Right lobe of liver (tissue), 4 donors: ENCODE data around the gene PFKP.

Source experiments
- CTCF ChIP-seq, 4 donors: fragments of 200-600 bp in 3 of 4; fragments of 450-650 bp in 1 of 4; IDR thresholded peaks; one replicate each; pipeline versions ENCODE4 v1.5.1 to v1.8.0; 2016 to 2022; ENCODE audit warnings: antibody characterized with exemption in 4 of 4, mild to moderate bottlenecking in 2 of 4
- POLR2A ChIP-seq: fragments of 450-650 bp; IDR thresholded peaks from one replicate; pipeline ENCODE4 v1.6.1; 2017; ENCODE audit warnings: antibody characterized with exemption, mild to moderate bottlenecking
- donor health status: DM: no; HTN: no; CAD: no.
- donor health status: DM: no; HTN: no; CAD: no.
- donor health status: DM: no; HTN: yes; CAD: no.

DNA sequence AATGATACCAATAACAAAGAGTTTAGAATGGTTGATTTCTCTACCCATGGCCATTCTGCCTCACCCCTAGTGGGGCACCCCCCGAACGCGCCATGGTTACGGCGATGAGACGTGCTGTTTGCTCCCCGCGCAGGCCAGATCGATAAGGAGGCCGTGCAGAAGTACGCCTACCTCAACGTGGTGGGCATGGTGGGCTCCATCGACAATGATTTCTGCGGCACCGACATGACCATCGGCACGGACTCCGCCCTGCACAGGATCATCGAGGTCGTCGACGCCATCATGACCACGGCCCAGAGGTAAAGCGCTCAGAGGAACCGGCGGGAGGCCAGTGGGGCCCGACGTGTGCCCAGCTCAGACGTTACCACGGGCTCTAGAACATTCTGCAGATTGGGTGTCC, 36.3 kb downstream of the PFKP start:
- TF ChIP-seq CTCF (IDR thresholded peaks at IDR 0.05), result no peak
- TF ChIP-seq POLR2A, result no peak
